Activated T-cell treated with anti-CD3 and anti-CD28 coated beads for 1 hour (primary cell): ENCODE data around the gene ROR2.

ENCODE experiments used
- DNase-seq: peaks from one replicate; pipeline ENCODE4 v3.0.0-alpha.2; 2020; ENCODE audit warnings: low read depth

The ROR2 gene

DNA sequence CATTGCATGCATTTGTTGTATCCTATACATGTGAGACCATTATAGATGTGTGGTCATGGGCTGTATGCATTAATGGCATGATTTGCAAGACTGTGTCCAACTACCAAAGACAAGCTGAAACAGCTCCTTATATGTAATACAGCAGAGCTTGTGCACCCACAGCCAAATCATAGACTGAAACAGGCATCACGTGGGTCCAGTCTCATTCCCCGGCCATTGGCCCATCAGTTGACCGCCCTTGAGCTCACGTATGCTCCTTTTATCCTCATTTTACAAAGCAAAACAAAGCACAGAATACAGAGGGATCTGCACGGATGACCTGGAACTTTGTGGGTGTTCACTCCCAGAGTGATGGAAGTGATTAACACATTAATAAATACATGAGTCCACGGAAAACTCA lies 109.1 kb downstream of the ROR2 start:
- no peak for DNase-seq

DNA sequence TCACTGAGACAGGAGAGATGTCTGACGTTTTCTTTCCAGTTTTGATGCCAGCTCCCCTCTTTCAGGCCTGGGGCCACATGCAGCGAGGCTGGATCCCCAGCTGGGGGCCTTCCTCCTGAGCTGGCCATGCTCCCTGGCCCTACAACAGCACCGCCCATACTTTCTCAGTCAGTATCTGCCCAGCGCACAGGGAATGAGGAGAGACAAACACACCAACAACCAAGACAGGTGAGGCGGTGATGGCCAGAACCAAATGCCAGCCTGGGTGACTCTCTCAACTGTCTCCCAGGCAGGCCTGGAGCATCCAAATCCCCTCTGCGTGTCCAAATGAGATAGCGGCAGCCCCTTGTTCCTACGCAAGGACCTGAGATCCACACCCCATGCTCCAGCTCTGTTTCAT lies 109.6 kb downstream of the ROR2 start:
- no peak for DNase-seq

DNA sequence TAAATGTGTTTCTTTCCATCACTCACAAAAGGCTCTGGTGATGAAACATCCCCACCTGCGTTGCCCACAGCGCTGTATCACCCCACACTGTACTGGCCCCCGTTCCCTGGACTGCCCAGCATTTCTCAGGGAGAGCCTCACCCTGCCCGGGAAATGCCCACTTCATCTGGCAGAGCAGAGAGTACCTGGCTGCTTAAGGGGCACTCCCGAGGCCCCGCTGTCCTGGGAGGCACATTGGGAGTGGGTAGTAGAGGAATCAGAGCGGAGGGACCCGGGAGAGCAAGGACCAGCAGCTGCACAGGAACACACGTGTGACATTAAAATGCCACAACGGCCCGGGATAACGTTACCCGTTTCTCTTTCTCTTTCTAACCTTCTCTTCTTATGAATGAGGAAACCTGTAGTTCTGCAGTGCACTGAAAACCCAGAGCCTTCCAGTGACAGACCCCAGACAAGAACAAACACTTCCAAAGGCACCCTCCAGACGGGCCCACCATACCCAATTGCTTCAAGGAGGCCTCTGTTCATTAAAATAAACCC lies 110.0 kb downstream of the ROR2 start:
- DNase-seq: no peak

DNA sequence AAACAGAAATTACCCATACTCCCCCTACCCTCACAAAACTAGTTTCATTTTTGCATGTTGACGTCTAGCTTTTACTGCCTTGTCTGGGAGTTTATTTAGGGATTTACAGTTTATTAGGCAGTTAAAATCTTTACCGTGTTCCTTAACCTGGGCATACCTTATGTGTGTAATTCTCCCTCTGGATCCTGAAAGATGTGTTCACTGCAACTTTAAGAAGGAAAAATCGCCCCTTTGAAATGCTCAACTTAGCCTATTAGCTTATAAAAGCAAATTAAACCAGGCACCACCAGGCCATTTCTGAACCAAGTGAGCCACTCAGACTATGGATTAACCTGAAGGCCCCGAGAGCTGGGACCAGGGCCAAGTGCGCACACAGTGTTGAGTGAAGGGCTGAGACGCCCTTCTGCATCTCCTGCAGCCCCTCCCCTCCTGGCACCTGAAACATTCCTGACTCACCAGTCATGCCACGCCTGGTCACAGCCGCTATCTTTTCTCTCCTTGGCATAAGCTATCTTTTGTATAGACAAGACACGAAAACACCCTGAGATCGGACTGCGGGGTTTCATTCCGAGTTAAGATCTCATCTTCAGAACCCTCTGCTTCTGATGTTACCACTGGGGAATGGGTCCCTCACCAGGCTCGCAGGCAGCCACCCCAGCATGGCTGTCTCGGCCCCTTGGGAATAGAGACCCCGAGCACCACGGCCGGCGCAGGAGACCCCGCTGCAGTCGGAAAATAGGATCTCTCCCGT lies 111.9 kb downstream of the ROR2 start:
- no peak for DNase-seq

DNA sequence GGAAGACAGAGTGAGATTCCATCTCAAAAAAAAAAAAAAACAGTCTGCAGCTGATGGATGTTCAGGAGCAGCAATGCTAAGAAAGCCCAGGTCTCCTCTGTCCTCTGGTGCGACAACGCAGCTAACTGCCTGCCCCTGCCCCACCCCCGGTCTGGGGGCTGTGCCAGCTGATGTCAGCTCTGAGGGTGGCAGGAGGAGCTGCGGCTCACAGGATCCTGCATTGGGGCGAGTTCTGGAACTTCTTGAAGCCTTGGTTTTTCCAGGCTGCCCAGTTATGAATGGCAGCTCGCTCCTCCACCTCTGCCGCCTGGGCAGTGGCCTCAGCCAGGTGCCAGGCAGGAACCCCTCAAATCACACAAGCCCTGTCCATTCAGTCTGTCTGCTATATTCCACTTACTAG lies 113.5 kb downstream of the ROR2 start:
- no peak for DNase-seq

DNA sequence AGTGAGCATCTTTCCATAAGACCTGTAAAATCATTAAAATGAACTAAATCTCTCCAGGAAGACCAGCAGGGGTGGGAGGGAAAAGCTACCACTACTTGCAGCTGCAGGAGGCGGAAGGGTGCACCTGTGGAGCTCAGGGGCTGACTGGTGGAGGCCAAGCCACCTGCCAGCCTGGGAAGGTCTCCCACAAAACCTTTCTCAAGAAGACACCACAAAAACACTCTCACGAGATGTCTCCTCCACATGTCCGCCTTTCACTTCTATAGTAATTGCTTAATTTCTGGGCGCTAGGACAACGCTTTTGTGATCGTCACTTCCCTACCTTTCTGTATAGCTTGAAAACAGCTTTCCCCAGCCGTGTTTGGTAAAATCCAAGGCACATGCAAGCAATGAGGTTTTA lies 114.4 kb downstream of the ROR2 start:
- no peak for DNase-seq

DNA sequence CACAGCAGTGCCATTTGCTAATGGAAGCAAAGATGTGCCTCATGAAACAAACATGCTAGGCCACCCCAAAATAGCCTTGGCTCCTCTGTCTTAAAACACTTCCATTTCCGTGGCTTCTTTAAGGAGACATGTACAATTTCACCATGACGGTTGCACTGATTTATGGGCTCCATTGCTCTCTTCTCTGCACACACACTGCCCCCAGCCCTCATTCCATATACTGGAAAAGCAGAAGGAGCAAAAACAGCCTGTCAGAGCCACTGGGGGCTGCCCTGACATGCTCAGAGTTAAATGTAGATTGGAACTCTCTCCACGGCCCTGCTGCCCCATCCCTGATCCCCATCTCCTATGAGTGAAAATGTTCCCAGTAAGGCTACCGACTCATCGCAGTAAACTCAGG lies 114.8 kb downstream of the ROR2 start:
- DNase-seq: no peak

DNA sequence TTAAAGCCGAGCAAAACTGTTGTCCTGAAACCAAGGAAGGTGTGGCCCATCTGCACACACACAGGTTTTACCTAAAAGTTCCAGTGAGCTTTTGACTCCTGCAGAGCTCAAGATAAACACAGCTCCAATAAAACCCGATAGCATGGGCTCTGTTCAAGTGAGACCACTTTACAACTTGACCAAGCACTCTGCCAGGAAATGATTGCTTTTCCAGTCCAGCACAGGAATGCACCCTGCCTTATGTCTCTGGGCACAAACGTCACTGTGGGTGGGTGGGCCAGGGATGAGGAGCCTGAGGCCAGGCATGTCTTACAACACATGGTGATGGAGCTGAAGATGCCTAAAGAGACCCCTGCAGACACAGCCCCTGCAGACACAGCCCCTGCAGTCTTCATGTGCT lies 115.3 kb downstream of the ROR2 start:
- DNase-seq: no peak

DNA sequence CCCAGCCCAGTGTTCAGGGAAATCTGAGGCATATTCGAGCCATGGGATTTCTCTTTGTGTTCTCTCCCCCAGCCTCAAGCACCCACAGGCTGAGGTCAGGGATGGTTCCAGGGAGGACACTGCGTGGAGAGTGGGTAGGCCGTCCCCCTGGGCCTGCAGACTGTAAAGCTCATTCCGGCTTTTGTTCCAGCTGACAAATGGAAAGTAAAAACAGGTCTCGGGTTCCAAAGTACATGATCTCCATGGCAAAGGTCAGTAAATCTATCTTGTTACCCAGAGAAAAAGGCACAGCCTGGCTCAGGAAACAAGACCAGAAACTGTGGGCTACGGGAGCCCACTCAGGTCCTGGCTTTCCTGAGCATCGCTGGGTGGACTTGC lies 116.2 kb downstream of the ROR2 start:
- no peak for DNase-seq

DNA sequence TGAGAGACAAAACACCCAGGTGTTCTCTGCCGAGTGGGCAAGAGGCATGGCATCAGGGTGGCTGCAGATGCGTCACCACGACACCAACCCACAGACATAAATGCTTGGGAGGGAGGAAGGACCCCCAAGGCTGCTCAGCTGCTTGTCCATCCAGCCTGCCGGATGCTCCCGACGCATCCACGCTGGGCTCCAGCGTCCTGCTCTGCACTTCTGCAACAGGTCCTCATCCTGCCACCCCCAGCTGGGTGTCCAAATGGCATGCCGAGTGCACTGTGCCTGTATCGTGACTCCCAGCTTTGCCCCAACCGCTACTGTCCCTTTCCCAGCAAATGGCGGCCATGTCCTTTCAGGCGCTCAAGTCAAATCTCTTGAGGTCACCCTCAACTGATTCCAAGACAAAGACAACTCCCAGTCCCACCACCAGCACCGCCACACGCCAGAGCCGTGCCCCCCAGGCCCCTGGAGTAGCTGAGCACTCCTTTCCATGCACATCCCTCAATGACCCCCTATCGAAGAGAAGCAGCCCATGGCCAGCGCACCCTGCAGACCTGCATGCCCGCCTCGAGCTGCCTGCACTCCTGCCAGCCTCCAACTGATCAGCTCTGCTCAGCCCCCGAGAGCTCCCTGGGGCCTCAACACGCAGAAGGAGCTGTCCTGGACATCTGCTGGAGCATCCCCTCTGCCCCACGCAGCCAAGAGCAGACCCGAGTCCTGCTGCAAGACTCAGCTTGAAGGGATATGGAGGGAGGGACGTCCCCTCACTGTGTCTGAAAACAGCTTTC lies 116.7 kb downstream of the ROR2 start:
- no peak for DNase-seq

DNA sequence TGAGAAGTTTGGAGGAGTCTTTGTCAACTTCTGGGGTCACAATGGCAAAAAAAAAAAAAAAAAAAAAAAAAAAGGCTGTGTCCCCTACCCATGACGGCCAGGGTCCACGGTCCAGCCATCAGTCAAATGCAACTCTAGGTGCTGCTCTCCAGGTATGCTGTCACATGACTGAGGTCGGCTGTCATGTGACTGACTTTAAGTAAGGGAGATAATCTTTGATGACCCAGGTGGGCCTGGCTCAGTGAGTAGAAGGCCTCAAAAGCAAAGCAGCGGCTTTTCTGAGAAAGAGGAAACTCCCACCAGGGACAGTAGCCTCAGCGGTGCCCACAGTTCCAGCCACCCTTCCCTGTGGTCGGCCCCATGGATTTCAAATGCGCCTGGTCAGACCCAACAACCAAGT lies 117.7 kb downstream of the ROR2 start:
- no peak for DNase-seq

DNA sequence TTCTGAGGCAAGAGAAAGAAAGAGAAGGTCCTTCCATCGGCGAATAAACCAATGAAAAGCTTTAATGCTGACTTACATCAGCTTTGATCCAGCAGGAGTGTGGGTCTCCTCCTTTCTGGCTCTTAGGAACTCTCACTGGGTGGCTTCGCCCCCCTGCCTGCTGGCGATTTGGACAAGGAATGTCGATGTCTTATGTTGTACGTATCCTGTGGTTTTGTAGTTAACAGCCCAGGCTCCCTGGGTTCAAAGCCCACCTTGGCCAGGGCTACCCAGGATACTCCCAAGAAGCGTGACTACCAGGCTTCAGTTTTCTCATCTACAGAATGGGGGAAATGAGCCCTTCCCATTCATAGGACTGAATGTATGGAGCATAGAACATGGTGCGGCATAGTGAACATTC lies 124.2 kb downstream of the ROR2 start:
- DNase-seq: no peak

DNA sequence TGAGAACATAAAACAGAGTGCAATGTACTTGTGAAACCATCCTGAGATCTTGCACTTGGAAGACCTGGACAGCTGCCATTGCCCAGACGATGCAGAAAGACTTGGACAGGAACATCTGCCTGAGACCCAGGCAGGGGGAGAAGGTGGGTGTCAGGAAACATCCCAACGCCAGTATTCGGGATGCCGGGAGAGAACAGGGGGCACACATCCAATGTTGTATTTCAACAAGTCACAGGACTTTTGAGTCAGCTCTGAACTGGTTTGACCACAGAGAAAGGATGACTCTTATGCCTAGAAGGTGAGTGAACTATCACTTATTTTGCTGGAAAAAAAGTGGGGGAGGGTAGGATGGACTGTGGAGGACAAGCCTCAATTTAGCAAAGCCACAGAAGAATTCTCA lies 124.6 kb downstream of the ROR2 start:
- DNase-seq: no peak

DNA sequence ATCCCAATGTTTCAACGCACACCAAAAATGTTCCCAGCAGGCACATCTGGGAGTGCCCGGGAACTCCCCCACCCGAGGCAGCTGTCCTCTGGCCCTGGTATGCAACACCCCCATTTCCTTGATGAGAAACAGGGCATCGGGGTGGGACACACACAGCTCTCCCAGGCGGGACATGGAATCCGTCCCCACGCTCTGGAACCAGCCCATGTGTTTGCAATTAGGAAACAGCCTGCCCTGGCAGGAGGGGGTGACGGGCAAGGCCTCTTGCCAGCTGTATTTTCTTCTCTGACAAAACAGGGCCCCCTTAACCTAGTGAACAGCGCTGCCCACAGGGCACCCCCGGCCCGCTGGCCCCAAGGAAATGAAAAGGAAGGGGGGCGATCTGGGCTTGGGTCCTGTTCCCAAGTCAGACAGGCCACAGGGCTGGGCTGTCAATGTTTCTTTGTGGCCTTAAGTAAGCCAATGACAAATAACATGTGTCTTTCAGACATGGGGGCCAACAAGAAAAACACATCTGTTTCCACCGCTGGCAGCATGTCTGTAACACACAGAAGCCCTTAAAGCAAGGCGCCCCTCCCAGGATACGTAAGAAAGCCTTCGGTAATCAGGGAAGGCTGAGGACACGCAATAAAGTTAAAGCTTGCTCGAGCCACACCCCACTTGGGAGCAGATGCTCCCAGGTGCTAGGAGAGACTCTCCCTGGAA lies 125.3 kb downstream of the ROR2 start:
- no peak for DNase-seq

DNA sequence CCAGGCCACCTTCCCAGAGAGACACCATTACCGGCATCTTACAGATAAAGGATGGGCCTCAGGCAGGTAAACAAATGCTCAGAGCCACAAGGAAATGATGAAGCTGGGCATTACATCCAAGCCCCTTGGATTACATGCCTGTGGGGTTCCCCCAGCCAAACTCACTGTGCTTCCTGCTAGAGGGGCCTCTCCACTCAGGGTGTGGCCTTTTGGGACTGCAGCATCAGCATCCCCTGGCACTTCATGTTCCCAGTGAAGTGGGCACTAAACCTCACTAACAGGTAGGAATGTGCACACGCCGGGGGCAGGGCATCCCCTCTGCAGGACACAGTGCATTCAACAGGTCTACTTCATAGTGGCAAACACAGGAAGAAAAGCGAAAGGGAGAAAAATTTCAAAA lies 125.9 kb downstream of the ROR2 start:
- DNase-seq: no peak

DNA sequence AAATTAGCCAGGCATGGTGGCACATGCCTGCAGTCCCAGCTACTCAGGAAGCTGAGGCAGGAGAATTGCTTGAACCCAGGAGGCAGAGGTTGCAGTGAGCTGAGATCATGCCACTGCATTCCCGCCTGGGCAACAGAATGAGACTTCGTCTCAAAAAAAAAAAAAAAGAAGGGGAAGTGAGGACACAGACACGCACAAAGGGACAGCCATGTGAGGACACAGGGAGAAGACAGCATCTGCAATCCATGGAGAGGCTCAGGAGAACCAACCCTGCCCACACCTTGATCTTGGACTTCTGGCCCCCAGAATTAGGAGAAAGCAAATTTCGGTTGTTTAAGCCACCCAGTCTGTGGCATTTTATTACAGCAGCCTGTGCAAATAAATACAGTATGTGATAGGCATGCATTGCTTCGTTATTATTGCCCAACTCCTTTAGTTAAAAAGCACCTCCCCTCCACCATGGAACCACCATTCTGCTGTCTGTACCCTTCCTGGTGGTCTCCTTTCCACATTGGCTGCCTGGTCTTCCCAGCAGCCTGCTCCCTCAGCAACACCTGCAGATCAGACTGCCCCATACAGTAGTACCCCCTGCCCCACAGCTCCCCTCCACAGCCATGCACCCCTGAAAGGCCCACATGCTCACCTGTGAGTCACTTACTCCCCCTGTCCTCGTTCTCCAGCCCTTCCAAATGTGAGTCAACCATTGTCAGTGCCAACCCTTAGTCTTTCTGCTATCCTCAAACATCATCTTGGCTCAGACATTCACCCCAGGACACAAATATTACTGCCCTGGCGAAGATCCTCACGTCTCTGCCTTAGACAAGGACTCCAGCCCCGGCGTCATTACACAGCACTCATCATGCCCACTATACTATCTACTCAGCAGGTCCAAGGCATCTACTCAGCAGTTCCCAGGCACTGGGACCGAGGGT lies 128.8 kb downstream of the ROR2 start:
- DNase-seq: no peak

DNA sequence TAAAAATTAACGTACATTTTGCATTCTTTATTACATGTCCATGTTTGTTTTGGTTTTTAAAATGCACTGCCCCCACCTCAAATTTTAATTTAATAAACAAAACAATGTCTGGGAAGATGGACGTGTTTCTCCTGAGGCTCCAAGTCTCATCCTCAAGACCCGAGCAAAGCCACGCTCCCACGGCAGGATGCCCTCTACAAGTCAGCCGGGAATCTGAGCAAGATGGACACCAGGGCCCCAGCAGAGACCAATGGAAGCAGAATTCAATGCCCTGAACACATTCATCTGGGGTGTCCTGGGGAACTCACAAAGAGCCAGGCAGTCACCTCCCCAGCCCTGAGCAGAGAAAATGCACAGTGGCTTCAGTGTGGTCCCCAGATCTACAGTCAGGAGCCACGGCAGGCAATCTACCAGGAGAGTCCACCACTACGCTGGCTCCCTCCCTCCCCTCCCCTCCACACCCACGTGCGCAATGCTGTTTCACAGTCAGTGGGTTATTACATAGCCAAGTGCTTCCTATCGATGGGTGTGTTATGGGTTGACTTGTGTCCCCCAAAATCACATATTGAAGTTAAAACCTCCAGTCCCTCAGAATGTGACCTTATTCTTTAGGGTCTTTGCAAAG lies 129.8 kb downstream of the ROR2 start:
- no peak for DNase-seq

DNA sequence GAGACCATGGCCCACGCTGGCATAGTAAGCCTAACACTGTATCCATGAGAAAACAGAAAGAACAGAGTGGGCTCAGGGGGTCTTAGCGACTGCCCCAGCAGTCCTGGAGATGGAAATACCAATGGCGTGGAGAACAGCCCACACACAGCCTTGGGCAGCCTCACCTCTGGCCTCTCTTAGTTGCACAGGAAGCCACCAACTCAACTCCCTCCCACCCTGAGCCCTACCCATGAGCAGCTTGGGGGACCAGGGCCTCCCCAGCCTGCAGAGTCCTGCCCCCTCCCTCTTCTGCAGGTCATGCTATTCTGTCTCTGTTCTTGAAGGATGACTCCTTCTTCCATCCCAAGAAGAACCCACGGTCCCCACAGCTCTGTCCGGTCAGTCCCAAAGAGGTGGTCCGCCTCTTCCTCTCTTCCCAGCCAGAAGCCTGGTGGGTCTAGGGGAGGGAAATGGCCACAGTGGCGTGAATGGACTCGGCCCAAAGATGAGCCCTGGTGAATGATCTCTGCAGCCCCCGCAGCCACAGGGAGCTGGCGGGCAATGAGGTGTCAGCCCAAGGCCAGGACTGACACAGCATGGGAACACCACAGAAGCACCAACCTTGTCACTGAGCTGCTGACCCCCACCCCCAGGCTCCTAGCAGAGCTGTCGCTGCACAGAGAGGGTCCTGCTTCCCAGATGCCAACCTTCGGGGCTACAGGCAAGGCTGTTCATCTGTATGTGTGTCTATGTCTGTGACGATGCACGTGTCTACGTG lies 131.2 kb downstream of the ROR2 start:
- DNase-seq: no peak

DNA sequence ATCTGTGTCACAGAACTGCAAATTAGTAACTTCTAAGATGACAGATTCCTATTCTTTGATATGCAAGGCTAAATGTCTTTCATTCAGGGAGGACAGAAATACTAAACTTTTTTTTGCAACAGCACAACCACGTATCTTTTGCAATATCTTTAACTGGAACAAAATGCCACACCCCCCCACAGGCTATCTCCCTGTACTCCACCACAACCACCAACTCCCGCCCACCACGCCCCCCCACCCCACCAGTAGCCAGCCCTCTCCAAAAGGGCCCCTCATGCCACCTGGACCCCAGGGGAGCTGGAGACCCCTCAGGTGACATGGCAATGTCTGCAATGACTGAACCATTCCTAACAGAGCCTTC lies 131.8 kb downstream of the ROR2 start:
- DNase-seq: no peak

DNA sequence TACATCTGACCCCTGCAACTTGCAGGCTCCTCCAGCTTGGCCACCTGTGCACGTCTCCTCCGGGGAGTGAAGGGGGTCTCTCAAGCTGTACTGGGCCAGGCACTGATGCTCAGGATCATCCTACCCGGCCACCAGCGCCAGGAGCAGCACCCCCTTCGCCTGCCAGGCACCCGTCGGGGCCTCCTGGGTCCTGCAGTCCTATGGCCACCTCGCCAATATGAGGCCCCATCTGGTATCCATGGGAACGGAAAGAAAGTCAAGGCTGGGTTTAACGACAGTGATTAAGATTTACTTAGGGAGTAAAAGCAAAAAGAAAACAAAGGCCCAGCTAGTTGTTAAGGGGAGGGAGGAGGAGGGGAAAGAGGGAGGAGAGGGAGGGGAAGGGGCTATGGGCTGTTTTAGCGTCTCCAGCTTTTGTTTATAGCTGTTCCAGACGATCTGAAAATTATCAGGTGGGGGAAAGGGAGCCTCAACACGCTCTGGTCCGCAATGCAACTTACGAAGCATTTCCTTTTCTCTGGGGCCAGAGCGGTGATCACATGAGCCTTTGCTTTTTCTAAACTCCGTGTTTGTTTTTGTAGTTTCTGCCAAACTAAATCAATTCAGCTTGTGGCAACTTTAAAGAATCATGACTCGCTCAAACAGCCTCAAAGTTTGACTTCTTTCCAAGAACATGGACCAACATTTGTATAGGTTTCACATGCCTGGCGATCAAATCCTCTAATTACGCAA lies 132.4 kb downstream of the ROR2 start:
- DNase-seq: no peak
